KOPT-K1 (cell line): ENCODE data around the gene STEAP1.
"Not testable (repeated sequence)": the region's sequence is repeated elsewhere in the genome, so short reads cannot be mapped to it uniquely, and the experiment has no call there.

Experiments used
- H3K27ac ChIP-seq: fragments of 200-600 bp; sonication (generic); 2 replicates; pipeline ENCODE4 v1.5.1; 2016; ENCODE audit warnings: antibody characterized with exemption, mild to moderate bottlenecking, low read depth, low read length; ENCODE audit not compliant: poor library complexity, severe bottlenecking
- H3K36me3 ChIP-seq: fragments of 200-600 bp; sonication (generic); 2 replicates; pipeline ENCODE4 v1.5.1; 2017; ENCODE audit warnings: antibody characterized with exemption, mild to moderate bottlenecking, low read length, moderate library complexity; ENCODE audit not compliant: insufficient read depth
- H3K9me3 ChIP-seq: fragments of 200-600 bp; sonication (generic); 2 replicates; pipeline ENCODE4 v1.5.1; 2017; ENCODE audit warnings: antibody characterized with exemption, low read length, mild to moderate bottlenecking; ENCODE audit not compliant: insufficient read depth, poor library complexity, severe bottlenecking

Gene STEAP1

DNA sequence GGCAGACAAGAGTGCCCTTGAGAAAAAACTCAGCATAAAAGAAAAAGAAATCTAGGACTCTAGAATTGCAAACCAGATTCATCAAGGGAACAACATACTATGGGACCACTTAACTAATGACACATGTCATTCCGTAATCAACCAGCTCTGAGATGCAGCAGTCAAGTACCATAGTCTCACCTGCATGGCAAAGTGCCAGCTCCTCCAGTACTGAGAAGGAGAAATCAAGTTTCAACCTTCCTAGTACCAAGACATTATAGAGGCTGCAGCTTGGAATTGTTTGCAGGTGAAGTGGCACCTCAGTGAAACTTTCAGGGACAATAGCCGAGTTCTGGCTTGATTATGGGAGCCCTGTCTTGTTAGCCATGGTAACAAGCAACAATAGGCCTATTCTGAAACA is 11.5 kb downstream of the STEAP1 start:
- Histone ChIP-seq H3K36me3 (no peaks in the 10 kb centered on the region), H3K27ac (no peak overlapping the region), H3K9me3 (no peaks in the 10 kb centered on the region)

DNA sequence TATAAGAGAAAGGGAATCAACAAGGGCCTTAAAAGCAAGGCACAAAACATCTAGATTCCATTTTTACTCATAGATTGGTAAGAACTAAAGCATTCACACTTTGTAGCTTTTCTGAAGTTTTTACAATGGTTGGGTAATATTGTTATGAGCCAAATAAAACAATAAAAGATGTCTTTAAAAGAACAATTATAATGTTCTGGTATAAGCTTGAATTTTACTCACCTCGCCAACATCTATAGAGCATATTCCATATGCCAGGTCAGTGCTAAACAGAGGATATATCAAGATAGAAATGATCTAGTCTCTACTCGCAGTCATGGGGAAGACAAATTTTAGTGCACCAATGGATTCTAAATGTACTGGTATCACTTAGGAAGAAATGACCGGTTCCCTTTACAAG is 11.9 kb downstream of the STEAP1 start:
- Histone ChIP-seq H3K27ac (no peak overlapping the region), H3K9me3 (no peaks in the 10 kb centered on the region), H3K36me3 (no peaks in the 10 kb centered on the region)

DNA sequence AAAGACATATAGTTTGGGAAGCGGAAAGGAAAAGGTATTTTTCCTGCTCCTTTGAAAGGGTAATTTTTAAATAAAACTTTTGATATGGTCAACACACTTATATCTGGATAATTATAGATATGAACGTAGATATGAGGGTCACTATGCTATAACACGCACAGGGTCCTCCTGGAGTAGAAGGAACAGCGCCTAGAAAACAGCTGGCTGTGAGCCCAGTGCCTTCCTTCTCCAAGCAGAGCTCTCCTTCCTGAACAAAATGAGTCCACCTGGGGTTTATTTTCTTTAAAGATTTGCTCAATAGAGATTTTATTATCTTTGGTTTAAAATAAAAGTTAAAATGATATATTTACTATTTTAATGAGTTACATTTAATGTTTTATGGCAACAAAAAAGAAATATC is 13.1 kb downstream of the STEAP1 start:
- H3K27ac ChIP-seq: no peak overlapping the region
- no peaks in the 10 kb centered on the region for H3K9me3 ChIP-seq
- H3K36me3 ChIP-seq: no peaks in the 10 kb centered on the region

DNA sequence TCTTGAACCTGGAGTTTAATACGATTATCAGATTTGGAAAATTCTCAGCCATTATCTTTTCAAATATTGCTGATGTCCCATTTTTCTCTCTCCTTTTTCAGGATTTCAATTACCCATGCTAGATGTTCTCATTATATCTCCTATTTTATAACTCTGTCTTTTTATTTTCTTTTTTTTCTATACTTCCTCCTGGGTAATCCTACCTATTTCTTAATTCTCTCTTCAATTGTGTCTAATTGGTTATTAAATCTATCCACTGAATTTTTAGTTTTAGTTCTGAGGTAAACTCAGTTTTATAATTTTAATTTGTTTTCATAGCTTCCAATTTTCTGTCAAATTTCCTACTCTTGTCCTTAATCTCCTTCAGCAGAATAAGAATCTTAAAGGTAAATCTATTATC is 15.6 kb downstream of the STEAP1 start:
- no peaks in the 10 kb centered on the region for H3K9me3 ChIP-seq
- H3K27ac ChIP-seq: no peak overlapping the region
- no peaks in the 10 kb centered on the region for H3K36me3 ChIP-seq

DNA sequence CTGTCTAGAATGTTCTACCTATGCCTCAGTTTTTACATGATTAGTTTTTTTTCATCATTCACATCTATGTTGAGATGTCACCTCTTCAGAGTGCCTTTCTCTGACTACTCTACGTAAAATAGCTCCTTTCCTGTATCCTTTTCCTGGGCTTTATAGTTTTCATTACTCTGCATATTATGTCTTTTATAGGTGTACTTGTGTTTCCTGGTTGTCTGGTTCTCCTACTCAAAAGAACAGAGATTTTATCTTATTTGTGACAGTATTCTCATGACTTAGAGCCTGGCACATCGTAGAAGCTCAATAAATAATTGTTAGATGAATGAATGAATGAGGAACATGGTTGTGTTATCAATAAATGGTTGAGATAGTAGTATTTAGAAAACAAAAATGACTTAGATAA is 17.9 kb downstream of the STEAP1 start:
- H3K9me3 ChIP-seq: peaks cover 14% of the 10 kb centered on the region
- no peaks in the 10 kb centered on the region for H3K36me3 ChIP-seq
- H3K27ac ChIP-seq: no peak overlapping the region

DNA sequence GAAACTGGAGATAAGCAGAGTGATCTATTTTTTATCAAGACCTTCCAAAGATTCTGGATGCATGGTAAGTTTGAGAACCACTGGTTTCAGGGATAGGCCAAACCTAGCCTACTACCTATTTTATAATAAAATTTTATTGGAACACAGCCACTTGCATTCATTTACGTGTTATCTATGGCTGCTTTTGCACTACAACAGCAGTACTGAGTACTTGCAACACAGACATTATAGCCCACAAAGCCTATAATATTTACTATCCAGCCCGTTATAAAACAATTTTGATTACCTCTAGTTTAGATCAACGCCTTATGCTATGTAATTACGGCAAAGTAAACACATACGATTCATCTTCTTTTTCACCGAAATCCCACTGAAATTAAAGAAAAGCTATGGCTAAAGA is 18.4 kb downstream of the STEAP1 start:
- Histone ChIP-seq H3K36me3 (no peaks in the 10 kb centered on the region), H3K27ac (no peak overlapping the region), H3K9me3 (peaks cover 14% of the 10 kb centered on the region)

DNA sequence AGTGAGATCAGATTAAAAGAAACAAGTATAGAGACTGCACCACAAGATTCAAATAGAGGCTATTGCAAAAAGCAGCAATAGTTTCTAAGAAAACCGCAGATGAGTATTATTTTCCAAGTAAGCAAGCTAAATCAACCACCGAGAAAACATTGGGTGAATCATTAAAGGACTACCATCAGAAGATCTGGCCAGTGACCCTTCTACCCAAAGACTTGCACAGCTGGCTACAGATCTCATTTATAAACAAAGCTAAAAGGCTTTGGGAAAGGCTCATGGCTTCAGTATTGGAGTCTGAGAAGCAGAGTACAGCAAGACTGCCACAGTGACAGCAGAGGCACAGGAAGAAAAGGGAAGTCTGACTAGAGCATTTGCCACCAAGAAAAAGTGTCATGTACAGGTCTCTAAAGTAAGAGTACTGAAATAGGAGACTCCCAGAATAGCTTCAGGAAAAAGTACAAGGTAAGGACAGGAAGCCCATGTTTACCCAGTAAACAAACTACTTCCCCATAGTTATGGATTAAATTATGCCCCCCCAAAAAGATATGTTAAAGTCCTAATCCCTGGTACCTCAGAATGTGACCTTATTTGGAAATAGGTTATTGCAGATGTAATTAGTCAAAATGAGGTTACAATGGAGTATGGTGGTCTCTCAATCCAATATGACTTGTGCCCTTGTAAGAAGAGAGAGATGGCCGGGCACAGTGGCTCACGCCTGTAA is 19.0 kb downstream of the STEAP1 start:
- Histone ChIP-seq H3K9me3 (peaks cover 14% of the 10 kb centered on the region), H3K27ac (no peak overlapping the region)

DNA sequence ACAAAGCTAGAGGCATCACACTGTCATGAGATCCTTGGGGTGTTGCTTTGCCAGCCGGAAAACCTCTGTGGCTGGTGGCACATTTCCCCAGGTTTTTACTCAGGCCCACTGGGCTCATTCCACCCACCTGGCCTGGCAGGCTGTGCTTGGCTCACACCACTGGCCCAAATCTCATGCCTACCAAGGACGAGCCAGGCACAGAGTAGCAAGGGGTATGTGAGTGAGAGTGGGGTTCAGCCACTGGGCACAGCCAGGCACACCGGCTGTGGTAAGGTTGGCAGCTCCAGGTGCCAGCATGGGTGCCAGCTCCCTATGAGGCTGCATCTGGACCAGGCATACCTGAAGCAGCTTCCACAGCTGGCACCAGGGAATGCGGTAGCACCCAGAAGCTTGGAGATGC is 21.4 kb downstream of the STEAP1 start:
- Histone ChIP-seq H3K36me3 (no peaks in the 10 kb centered on the region), H3K9me3 (peaks cover 14% of the 10 kb centered on the region), H3K27ac (no peak overlapping the region)

More for the DNA sequence above, 19.0 kb downstream of the STEAP1 start:
- H3K36me3 ChIP-seq: no peaks in the 10 kb centered on the region

DNA sequence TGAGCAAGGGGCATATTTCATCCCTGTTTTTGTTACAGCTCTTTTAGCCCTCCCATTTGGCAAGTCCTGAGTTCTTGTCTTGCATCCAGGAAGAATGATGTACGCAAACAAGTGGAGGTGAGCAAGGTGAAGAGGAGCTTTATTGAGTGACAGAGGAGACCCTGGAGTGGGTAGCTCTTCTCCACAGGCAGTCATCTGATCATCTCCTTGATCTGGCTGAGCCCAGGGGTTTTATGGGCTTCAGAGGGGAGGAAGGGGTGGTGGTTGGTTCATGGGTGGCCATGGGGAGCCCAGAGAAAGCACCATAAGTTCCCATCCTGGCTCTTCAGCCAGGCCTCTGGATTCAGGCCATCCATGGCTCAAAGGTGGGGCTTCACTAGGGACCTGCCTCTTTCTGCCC is 21.9 kb downstream of the STEAP1 start:
- no peak overlapping the region for H3K27ac ChIP-seq
- H3K9me3 ChIP-seq: peaks cover 14% of the 10 kb centered on the region
- no peaks in the 10 kb centered on the region for H3K36me3 ChIP-seq

DNA sequence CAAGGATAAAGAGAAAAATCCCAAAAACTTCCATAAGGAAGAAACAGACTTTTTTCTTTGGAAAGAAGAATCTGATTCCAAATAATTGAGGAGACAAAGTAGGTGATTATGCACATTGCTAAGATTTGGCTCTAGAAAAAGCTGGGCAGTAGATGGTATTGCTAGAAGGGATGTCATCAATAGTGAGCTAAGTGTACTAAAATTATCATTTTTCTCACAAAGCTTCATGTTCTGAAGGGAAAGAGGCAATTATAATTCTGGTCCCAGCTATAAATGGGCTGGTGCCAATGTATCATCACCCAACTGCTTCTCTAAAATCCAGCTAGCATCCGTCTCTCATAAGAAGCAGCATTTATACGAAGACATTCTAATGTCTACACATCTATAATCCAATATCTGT is 23.9 kb downstream of the STEAP1 start:
- Histone ChIP-seq H3K36me3 (no peaks in the 10 kb centered on the region), H3K9me3 (peaks cover 14% of the 10 kb centered on the region), H3K27ac (no peak overlapping the region)

DNA sequence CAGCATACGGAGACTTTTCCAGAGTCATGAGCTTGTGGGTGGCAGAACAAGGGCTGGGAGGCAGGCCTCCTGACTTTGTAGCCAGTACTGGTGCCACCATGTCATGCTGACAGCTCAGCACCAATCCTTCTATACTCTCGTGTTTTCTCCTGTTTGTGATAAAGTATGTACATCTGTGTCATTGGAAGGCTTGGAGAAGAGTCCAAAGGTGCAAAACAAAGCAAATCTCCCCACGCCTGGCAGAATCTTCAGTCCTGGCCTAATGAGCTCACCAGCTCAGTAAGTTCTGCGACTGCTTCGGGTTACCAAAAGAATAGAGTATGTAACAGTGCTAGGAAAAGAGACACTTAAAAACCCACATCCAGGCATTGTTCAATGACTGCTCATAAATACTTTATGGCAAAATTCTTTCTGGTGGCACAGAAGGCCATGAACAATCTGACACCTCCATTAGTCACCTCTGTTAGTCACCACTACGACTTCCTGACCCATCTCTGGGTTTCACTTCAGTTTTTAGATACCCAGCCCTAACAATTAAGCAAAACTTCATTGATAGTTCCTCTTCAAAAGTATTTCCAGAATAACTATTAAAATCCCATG is 24.5 kb downstream of the STEAP1 start:
- H3K27ac ChIP-seq: no peak overlapping the region
- peaks cover 14% of the 10 kb centered on the region for H3K9me3 ChIP-seq
- H3K36me3 ChIP-seq: no peaks in the 10 kb centered on the region

DNA sequence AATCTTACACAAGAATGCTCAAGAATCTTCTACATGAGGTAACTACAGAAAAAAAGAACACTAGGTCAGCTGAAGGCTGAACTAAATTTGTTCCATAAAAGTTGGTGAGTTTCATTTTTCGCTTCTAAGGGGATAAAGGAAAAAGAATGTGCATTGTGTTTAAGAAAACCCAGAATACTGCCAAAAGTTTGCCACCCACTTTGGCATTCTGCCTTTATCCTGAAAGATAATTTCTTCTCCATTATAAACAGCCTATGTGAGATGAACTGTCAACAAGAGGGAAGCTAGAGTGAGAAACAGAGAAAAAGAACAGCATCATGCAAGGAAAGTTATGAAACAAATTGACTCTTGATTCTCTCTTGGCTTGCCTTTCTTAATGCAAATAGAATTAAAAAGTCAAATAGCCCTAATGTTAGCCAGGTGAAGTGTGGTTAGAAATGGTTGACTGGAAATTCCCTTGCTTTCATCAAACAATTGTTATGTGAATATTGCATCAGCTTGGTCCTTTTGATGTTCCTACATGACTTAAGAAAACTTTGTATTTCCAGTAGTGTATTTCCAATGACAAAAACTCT is 25.8 kb downstream of the STEAP1 start:
- Histone ChIP-seq H3K27ac (no peak overlapping the region), H3K36me3 (no peaks in the 10 kb centered on the region), H3K9me3 (peaks cover 14% of the 10 kb centered on the region)

DNA sequence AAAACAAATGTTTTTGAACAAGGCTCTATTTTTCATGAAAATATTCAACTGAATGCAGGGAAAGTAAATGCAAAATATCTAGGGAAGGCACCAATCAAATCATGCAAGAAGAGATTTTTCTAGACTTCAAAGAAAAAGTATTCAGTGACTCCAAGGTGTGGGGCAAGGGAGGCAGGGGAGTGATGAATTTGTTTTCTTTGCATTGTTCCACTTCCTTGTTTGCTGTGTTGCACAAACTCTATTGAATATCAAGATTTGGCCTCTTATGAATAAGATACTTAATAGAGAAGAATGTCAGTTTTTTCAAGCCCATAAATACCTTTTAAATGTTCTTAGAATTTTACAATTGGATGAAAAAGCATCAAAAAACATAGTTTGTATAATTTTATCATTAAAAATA is 26.4 kb downstream of the STEAP1 start:
- no peak overlapping the region for H3K27ac ChIP-seq
- no peaks in the 10 kb centered on the region for H3K36me3 ChIP-seq

DNA sequence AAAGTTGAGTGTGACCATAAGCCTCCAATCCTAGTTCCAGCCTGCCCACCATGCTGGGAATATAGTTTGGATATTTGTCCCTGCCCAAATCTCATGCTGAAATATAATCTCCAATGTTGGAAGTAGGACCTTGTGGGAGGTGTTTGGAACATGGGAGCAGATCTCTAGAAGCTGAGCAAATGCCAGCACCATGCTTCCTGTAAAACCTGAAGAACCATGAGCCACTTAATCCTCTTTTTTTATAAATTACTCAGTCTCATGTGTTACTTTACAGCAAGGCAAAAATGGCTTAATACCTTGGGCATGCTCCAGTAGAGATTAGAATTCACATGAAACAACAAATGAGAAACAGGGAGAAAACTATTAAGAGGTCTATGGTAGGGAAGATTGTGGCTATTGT is 27.2 kb downstream of the STEAP1 start:
- Histone ChIP-seq H3K36me3 (no peaks in the 10 kb centered on the region), H3K9me3 (peaks cover 3% of the 10 kb centered on the region), H3K27ac (no peak overlapping the region)

More for the DNA sequence above, 26.4 kb downstream of the STEAP1 start:
- peaks cover 11% of the 10 kb centered on the region for H3K9me3 ChIP-seq

DNA sequence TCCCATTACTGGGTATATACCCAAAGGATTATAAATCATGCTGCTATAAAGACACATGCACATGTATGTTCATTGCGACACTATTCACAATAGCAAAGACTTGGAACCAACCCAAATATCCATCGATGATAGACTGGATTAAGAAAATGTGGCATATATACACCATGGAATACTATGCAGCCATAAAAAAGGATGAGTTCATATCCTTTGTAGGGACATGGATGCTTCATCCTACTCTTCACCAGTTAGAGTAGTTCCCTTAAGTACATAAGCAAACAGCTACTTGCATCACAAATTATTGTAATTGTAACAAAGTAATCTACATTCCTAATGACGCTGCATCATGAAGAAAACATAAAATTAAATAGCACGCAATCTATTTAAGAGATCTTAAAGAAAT is 32.0 kb downstream of the STEAP1 start:
- H3K36me3 ChIP-seq, H3K27ac ChIP-seq, H3K9me3 ChIP-seq: not testable (repeated sequence)

DNA sequence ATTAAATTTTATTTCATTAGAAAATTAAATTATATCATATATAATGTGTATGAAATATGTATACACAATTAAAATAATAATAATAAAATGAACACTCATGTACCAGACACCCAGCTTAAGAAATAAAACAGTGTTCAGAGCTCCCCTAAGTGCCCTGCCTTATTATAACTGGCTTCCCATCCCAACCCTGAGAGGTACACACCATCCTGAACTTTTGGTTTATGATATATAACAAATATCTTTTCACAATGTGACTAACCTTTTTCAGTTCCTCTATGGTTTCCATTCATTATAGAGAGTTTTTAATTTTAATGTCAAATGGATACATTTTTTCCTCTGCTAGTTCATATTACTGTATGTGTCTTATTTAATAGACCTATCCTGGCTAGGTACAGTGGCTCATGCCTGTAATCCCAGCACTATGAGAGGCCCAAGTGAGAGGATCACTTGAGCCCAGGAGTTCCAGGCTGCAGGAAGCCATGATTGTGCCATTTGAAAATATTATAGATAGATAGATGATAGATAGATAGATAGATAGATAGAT is 33.3 kb downstream of the STEAP1 start:
- Histone ChIP-seq H3K27ac (no peak overlapping the region), H3K9me3 (no peaks in the 10 kb centered on the region), H3K36me3 (no peaks in the 10 kb centered on the region)
